ENCODE results near the gene SNRK.

The SNRK gene, protein sequence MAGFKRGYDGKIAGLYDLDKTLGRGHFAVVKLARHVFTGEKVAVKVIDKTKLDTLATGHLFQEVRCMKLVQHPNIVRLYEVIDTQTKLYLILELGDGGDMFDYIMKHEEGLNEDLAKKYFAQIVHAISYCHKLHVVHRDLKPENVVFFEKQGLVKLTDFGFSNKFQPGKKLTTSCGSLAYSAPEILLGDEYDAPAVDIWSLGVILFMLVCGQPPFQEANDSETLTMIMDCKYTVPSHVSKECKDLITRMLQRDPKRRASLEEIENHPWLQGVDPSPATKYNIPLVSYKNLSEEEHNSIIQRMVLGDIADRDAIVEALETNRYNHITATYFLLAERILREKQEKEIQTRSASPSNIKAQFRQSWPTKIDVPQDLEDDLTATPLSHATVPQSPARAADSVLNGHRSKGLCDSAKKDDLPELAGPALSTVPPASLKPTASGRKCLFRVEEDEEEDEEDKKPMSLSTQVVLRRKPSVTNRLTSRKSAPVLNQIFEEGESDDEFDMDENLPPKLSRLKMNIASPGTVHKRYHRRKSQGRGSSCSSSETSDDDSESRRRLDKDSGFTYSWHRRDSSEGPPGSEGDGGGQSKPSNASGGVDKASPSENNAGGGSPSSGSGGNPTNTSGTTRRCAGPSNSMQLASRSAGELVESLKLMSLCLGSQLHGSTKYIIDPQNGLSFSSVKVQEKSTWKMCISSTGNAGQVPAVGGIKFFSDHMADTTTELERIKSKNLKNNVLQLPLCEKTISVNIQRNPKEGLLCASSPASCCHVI

DNA sequence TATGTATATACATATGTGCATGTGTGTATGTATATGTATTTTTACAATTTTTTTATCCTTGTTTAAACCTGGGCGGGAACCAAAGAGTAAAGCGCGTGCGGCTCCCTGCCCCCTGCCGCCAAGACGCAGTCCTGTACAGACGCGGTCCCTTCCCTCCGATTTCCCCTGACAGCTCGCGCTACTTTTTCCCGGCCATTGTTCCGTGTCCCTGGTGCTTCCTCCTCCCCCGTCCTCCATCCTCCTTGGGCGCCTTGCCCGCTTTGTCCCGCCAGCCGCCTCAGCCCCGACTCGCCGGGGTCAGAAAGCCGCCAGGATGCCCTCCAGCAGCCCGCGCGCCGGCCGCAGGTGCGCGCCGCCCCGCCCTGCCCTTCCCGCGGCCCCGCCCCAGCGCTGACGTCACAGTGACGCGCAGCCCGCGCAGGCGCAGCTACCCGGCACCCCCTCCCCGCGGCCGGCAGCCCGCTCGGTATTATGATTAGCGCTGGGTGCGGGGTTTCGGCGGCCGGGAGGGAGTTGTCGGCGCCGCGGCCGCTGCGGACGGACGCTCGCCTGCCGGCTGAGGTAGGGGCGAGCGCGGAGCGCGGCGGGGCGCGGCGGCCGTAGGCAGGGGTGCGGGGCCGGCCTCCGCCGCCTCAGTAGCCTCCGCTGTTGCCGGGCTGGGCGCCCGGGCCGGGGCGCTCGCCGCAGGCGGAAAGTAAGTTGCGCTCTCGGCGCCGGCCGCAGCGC lies at the start of gene SNRK:
SNRK (plus strand) TSS at position 426 of the 726 bp plus-strand sequence. CDS start 16,664 bp downstream, outside the sequence.
- DNase-seq (ENCODE audit: low read depth, low spot score): no peak

DNA sequence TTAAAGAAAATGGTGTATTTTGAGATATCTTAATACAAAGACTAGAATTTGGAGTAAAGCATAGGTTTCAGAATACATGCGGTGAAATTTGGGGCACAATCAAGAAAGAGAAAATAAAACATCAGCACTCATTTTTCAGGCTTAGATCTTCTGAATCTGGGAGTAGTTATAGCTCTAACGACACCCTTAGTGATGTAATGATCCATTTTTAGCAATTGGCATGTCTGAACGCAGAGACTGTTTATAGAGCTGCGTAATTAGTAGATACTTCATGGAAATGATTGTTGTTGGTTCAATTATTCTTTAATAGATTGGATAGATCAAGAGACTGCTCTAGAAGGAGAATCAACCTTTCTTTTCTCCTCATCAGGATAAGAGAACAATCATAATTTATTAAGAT lies 47.5 kb upstream of the SNRK start:
- DNase-seq (ENCODE audit: low read depth, low spot score): no peak

DNA sequence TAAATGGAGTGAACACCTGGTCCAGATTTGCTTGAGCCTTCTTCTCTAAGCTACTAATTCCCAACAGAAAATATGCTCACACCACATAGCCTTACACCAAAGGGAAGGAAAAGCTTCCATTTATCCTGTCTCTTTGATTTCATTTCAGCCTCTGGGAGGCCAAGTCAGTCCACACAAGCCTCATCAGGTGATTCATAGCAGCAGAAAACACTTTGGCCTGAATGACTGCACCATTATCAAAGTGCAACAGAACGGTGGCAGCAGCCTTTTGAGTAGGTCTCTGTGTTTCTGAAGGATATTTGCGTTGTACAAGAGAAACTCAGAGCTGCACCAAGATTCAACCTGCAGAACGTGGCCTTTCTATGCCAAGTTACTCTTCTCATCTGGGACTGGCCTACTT lies 46.6 kb upstream of the SNRK start:
- DNase-seq (ENCODE audit: low read depth, low spot score): no peak

GRCh38 chr3:43243590-43244587 lies 42.5 kb upstream of the SNRK start:
- no peak for DNase-seq (ENCODE audit: low read depth, low spot score)

DNA sequence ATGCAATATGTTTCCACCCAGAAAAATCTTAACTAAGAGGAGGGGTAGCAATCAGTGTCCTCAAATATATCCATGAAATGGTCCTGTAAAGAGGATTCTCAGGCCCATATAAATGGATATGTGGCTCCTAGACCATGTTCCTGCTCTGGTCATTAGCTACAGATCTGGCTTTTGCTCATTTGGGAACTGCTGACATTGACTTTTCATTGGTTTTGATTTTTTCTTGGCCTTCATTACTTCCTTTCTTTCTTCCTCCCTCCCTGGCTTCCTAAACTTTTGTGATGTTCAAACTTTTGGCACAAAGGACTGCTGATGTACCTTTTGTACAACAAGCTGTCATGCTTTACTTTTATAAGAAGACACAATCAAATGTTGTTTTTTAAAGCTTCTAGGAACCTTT lies 41.6 kb upstream of the SNRK start:
- DNase-seq (ENCODE audit: low read depth, low spot score): no peak

GRCh38 chr3:43246976-43247375 lies 39.4 kb upstream of the SNRK start:
- no peak for DNase-seq (ENCODE audit: low read depth, low spot score)

DNA sequence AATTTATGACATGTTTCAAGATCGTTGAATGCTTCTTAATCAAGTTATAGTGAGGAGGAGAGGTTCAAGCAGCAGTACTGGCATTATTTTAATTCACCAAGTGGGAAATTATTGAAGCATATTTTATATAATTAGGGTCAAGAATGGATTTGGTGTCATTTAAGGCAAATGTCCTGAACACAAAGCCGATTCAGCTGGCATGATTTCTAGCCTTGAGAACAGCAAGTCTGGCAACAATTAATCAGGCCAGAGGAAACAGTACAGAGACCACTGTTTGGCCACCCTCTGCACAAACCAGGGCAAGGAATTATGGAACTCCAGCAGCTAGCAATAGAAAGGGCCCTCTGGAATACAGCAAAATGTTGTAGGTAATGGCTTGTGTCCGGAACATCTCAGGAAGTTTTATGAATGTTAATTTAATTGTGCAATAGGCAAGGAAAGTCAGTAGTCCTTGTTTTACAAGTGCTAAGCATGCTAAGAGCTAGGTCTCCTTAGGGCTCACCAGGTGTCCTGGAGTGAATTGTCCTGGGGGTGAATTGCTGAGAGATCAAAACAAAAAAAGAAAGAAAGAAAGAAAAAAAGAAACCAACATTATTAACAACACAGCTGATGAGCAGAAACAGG lies 38.7 kb upstream of the SNRK start:
- no peak for DNase-seq (ENCODE audit: low read depth, low spot score)

DNA sequence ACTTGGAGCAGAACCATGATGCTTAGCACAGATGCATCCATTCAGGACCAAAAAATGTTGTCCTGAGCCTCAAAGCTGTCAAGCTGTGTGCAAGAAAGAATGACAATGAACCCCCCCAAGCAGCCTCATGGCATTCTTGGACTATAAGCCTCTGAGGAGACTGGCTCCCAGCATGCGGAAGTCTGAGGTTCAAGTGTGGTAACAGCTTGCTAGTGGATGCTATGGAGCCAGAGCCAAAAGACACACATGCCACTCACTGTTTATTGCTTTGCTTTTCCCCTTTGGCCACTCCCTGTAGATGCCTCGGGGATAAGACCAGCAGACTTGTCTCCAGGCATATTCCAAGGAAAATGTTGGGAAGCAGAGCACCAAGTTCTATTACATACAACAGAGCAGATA lies 38.2 kb upstream of the SNRK start:
- DNase-seq (ENCODE audit: low read depth, low spot score): peak; percentile 3

DNA sequence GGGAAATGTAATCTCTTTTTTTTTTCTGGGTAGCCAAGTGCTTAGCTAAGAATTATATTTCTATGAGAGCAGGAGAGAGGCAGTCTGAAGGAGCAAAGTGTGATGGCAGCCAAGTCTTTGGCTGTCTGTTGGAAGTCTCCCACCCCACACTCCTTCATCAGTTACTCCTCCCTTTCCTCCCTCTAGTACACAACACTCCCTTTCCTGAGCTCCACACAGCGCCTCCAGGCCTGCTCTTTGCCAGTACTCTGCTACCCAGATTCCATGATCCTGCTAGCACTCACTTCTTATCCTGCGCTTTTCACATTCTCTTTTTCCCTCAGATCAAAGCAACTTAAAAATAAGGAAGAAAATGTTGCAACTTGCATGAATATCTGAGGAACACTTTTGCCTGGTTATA lies 37.4 kb upstream of the SNRK start:
- no peak for DNase-seq (ENCODE audit: low read depth, low spot score)

DNA sequence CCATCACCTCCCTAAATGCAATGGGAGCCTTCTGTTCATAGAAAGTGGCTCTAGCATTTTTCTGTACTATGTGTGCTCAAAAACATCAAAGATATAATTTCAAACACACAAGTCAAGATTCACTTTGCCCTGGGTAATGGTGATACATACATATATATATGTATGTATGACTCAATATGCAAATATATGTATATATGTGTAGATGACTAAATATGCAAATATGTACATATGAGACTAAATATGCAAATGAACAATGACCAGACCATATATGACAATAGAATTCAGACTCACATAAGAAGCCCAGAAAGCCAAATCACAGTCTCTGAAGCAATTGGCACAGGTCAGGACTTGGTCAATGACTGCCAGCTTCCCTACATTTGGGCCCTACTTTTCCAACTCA lies 36.9 kb upstream of the SNRK start:
- DNase-seq (ENCODE audit: low read depth, low spot score): no peak

- no peak for DNase-seq (ENCODE audit: low read depth, low spot score)
These were observed 33.0 kb upstream of the SNRK start for GRCh38 chr3:43253294-43253693.

- no peak for DNase-seq (ENCODE audit: low read depth, low spot score)
These were observed 32.2 kb upstream of the SNRK start for GRCh38 chr3:43254125-43254524.

- no peak for DNase-seq (ENCODE audit: low read depth, low spot score)
These were observed 30.7 kb upstream of the SNRK start for GRCh38 chr3:43255662-43256061.

DNA sequence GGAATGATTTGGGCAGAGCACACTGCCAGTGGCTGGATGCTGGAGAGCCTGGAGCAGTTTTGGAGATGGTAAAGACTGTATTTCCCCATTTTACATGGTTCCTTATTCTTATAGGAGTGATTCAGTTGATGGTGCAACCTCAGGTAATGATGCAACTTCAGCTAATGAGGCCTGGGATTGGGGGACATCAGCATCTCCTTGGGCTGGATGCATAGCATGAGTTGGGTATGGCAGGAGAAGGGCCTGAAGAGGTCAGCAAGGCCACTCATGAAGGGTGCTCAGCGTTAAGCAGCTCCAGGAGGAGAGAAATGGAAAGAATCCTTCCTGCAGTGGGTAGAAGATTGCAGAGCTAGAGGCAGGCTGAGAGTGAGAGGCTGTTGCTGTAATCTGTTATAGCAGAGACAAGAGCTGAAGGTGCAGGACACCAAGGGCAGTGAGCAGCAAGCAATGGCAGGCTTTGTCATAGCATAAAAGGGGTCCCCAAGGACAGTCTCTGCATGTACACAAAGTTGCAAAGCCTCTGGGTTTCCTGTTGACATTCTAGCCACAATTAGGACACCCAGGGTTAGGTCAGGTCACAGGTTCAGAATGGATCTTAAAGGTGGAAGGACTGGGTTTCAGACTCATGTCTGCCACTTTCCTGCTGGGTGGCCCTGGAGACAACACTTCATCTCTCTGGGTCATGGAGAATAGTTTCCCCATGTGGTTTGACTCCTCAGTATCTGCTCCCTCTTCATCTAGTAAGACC lies 29.5 kb upstream of the SNRK start:
- no peak for DNase-seq (ENCODE audit: low read depth, low spot score)

DNA sequence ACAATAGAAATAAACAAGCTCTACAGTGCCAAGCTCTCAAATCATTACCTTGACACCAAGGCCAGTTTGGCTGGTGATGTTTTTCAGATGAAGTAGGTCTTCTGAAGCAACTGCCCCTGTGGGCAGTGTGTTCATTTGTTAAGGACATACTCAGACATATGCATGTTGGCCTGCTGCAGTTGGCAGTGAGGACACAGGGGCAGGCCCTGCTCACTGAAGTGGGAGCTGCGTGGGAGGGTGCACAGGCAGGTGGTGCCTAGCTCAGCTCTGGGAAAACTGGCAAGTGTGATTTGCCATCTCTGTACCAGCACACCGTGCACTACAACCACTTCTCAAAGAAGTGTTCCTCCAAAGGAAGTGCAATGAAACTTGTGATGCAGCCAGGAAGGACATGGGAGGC lies 28.5 kb upstream of the SNRK start:
- DNase-seq (ENCODE audit: low read depth, low spot score): no peak

GRCh38 chr3:43259626-43260025 lies 26.7 kb upstream of the SNRK start:
- no peak for DNase-seq (ENCODE audit: low read depth, low spot score)

DNA sequence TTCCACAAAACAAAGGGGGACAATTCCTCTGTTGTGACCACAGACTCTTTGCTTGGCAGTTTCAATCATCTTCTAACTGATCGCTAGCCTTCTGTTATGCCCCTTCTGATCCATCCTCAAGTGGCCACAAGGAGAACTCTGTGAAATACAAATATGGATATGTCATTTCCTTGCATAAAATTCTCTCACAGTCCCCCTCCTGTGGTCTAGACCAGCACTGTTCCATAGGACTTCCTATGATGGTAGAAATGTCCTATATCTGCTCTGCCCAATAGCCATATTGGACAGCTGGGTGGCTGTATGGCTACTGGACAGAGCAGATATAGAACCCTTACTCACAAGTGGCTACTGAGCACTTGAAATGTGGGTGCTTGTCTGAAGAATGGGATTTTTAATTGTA lies 25.9 kb upstream of the SNRK start:
- no peak for DNase-seq (ENCODE audit: low read depth, low spot score)

- DNase-seq (ENCODE audit: low read depth, low spot score): no peak
These were observed 24.1 kb upstream of the SNRK start for GRCh38 chr3:43262194-43262593.

- no peak for DNase-seq (ENCODE audit: low read depth, low spot score)
These were observed 19.9 kb upstream of the SNRK start for GRCh38 chr3:43266451-43266850.

- DNase-seq (ENCODE audit: low read depth, low spot score): no peak
These were observed 19.3 kb upstream of the SNRK start for GRCh38 chr3:43266995-43267394.
